Heart left ventricle (tissue), 13 donors: ENCODE data around the gene TMEM250.

Experiments
- CTCF ChIP-seq, 12 donors: fragments of 200-600 bp; sonication (generic) in 4 of 12; IDR thresholded peaks; one replicate each; pipeline versions ENCODE4 v1.5.0 to v1.8.0; 2018 to 2022; ENCODE audit warnings: antibody characterized with exemption in 12 of 12, mild to moderate bottlenecking in 5 of 12
- POLR2A ChIP-seq, 2 donors: fragments of 450-650 bp; IDR thresholded peaks; one replicate each; pipeline ENCODE4 v1.6.1; 2017; ENCODE audit warnings: antibody characterized with exemption in 2 of 2, mild to moderate bottlenecking in 2 of 2, moderate library complexity in 2 of 2
- donor health status: ischemic (EF 13 %, LVEDD 7.1; RV severe dilation, severe dysfunction).
- donor health status: DM: no; HTN: yes; CAD: no.
- donor health status: DM: no; HTN: no; CAD: no.
- donor health status: ischemic (EF 25% LVEDD 6.9; RV normal size, moderate dysfunction).
- donor health status: ischemic (EF 25% LVEDD 5.7; RV mildly dilated, moderate dysfunction).
- donor health status: ischemic (EF 35%, LVEDD 5.7; RV mildly dilated, moderate dysfunction).
- donor health status: nonischemic (EF 11% LVEDD 7.7; RV severe dilation, severe dysfunction).
- donor health status: DM: yes; HTN: yes; CAD: no.
- donor health status: PGD.
- donor health status: ischemic (EF 29% LVEDD 5.4; RV normal size, mild dysfunction).
- donor health status: nonischemic (EF 23%, LVEDD 6.1; RV moderate dilation, normal function).

GRCh38 chr9:136140046-136140445 lies 21.4 kb upstream of the TMEM250 start:
- TF ChIP-seq CTCF (IDR thresholded peaks at IDR 0.05) = no peak
- TF ChIP-seq POLR2A (IDR thresholded peaks at IDR 0.05) = no peak
